ENCODE data around the gene CAPZA3. TPM values are rescaled to one million over a fixed set of nuclear protein-coding genes. Genes with fewer than 3 reads are reported as not detected.
"Not testable (repeated sequence)": the region's sequence is repeated elsewhere in the genome, so short reads cannot be mapped to it uniquely, and the experiment has no call there.

CAPZA3 gene
- not detected in 2 replicates for total RNA-seq
- polyA plus RNA-seq (2012): not detected

GRCh38 chr12:18737819-18738218 is at the start of gene CAPZA3, which contains the start of gene PLCZ1:
Gene CAPZA3, plus strand, starts transcription at chr12:18738119. Its CDS starts 150 bp downstream, at chr12:18738269.
Gene PLCZ1, minus strand, starts transcription at chr12:18738012. Its CDS starts 641 bp downstream, at chr12:18737371.
- no peak for DNase-seq (ENCODE audit: low read depth)

GRCh38 chr12:18689771-18690170 is 48.1 kb upstream of the CAPZA3 start:
- DNase-seq (ENCODE audit: low read depth): no peak

- peak; percentile 8 for DNase-seq (ENCODE audit: low read depth)
These were observed 47.3 kb upstream of the CAPZA3 start for GRCh38 chr12:18690653-18691052.

GRCh38 chr12:18693986-18694385 is 43.9 kb upstream of the CAPZA3 start:
- DNase-seq (ENCODE audit: low read depth): not testable (repeated sequence)

- no peak for DNase-seq (ENCODE audit: low read depth)
These were observed 40.8 kb upstream of the CAPZA3 start for GRCh38 chr12:18696971-18697602.

- peak; percentile 37 for DNase-seq (ENCODE audit: low read depth)
These were observed 37.6 kb upstream of the CAPZA3 start for GRCh38 chr12:18700271-18700670.

GRCh38 chr12:18703321-18703720 is 34.6 kb upstream of the CAPZA3 start:
- no peak for DNase-seq (ENCODE audit: low read depth)

- DNase-seq (ENCODE audit: low read depth): no peak
These were observed 34.0 kb upstream of the CAPZA3 start for GRCh38 chr12:18703911-18704310.

GRCh38 chr12:18706798-18707197 is 31.1 kb upstream of the CAPZA3 start:
- DNase-seq (ENCODE audit: low read depth): no peak

GRCh38 chr12:18716236-18716635 is 21.7 kb upstream of the CAPZA3 start:
- no peak for DNase-seq (ENCODE audit: low read depth)

GRCh38 chr12:18718462-18718861 is 19.5 kb upstream of the CAPZA3 start:
- no peak for DNase-seq (ENCODE audit: low read depth)

GRCh38 chr12:18719922-18720510 is 17.9 kb upstream of the CAPZA3 start:
- DNase-seq (ENCODE audit: low read depth): no peak

GRCh38 chr12:18720690-18721089 is 17.2 kb upstream of the CAPZA3 start:
- DNase-seq (ENCODE audit: low read depth): no peak

GRCh38 chr12:18721452-18721851 is 16.5 kb upstream of the CAPZA3 start:
- DNase-seq (ENCODE audit: low read depth): no peak

- no peak for DNase-seq (ENCODE audit: low read depth)
These were observed 14.2 kb upstream of the CAPZA3 start for GRCh38 chr12:18723752-18724151.

- no peak for DNase-seq (ENCODE audit: low read depth)
These were observed 6.8 kb upstream of the CAPZA3 start for GRCh38 chr12:18731156-18731555.

- peak; percentile 32 for DNase-seq (ENCODE audit: low read depth)
These were observed 10.0 kb downstream of the CAPZA3 start for GRCh38 chr12:18747895-18748294.

GRCh38 chr12:18749386-18749957 is 11.6 kb downstream of the CAPZA3 start:
- DNase-seq (ENCODE audit: low read depth): no peak

- no peak for DNase-seq (ENCODE audit: low read depth)
These were observed 12.2 kb downstream of the CAPZA3 start for GRCh38 chr12:18750085-18750484.

- DNase-seq (ENCODE audit: low read depth): no peak
These were observed 13.9 kb downstream of the CAPZA3 start for GRCh38 chr12:18751866-18752265.

GRCh38 chr12:18752280-18752920 is 14.5 kb downstream of the CAPZA3 start:
- peak; percentile 64 for DNase-seq (ENCODE audit: low read depth)

- DNase-seq (ENCODE audit: low read depth): peak; percentile 10
These were observed 15.0 kb downstream of the CAPZA3 start for GRCh38 chr12:18752947-18753346.

All from myocyte (in vitro differentiated cells).